Panc1 (cell line): Measurements from ENCODE around the gene HLA-DOB. TPM values are rescaled to one million over a fixed set of nuclear protein-coding genes. Genes with fewer than 3 reads are reported as not detected.

Source experiments
- ATAC-seq: fragments of 200-7000 bp; cut with Tn5 transposase; 2 replicates; pipeline ENCODE4 v1.9.1; 2020; ENCODE audit warnings: mild to moderate bottlenecking, moderate library complexity
- BruUV-seq: library from RNA; stranded (reverse); fragments of 400-500 nt; replicated peaks from 2 replicates; lab custom pipeline; 2021; lab: Mats Ljungman, UMichigan
- CTCF ChIA-PET: fragments of 300-600 bp; sonication (Branson Sonifier 250); formaldehyde crosslinking; loops from one replicate; lab custom pipeline; 2022; ENCODE audit warnings: antibody characterized with exemption; lab: Charles Lee
- POLR2A ChIA-PET: fragments of 300-600 bp; sonication (Branson Sonifier 250); formaldehyde crosslinking; loops from one replicate; lab custom pipeline; 2022; ENCODE audit warnings: antibody characterized with exemption; lab: Charles Lee
- DNase-seq: peaks from one replicate; pipeline ENCODE4 v3.0.0-alpha.2; 2010; ENCODE audit warnings: low read depth, low spot score
- H3K27ac ChIP-seq: 2 replicates; pipeline ENCODE4 v1.5.1; 2011; ENCODE audit warnings: mild to moderate bottlenecking, low read length, inconsistent platforms
- H3K27me3 ChIP-seq: fragments of 200-500 bp; sonication (Bioruptor generic); 2 replicates; pipeline ENCODE4 v1.6.0; 2014; ENCODE audit warnings: low read length, inconsistent platforms; ENCODE audit not compliant: control insufficient read depth, insufficient read depth
- H3K36me3 ChIP-seq: fragments of 200-500 bp; sonication (Bioruptor generic); 2 replicates; pipeline ENCODE4 v1.5.1; 2014; ENCODE audit warnings: inconsistent platforms, mild to moderate bottlenecking, low read length, moderate library complexity; ENCODE audit not compliant: control insufficient read depth, insufficient read depth
- H3K4me1 ChIP-seq: 2 replicates; pipeline ENCODE4 v1.5.1; 2011; ENCODE audit warnings: inconsistent platforms, mild to moderate bottlenecking, low read length, moderate library complexity; ENCODE audit not compliant: control insufficient read depth, insufficient read depth
- H3K4me3 ChIP-seq, 2 experiments: 2 replicates each; pipeline ENCODE4 v1.5.1; 2011 to 2012; ENCODE audit warnings: low read depth in 2 of 2, low read length in 2 of 2, mild to moderate bottlenecking in 2 of 2, inconsistent platforms in 1 of 2, moderate library complexity in 1 of 2
- H3K9me3 ChIP-seq: fragments of 200-500 bp; sonication (Bioruptor generic); 2 replicates; pipeline ENCODE4 v1.5.1; 2014; ENCODE audit warnings: low read depth, mild to moderate bottlenecking, inconsistent platforms, low read length, moderate library complexity; ENCODE audit not compliant: control insufficient read depth, insufficient read depth
- POLR2AphosphoS5 ChIP-seq: IDR thresholded peaks from 2 replicates; pipeline ENCODE4 v1.6.1; 2012; ENCODE audit warnings: mild to moderate bottlenecking, low read depth, low read length, moderate library complexity
- SIN3A ChIP-seq: IDR thresholded peaks from 2 replicates; pipeline ENCODE4 v1.6.1; 2012; ENCODE audit warnings: low read depth, mild to moderate bottlenecking, low read length, moderate library complexity, borderline replicate concordance; ENCODE audit not compliant: insufficient read depth
- TCF7L2 ChIP-seq: IDR thresholded peaks from 2 replicates; pipeline ENCODE4 v1.6.1; 2011; ENCODE audit warnings: mild to moderate bottlenecking, low read depth, low read length, inconsistent platforms
- in situ Hi-C: cut with HindIII; loops from 2 replicates; pipeline ENCODE4 v1.10.0; 2016; ENCODE audit warnings: low sequenced_read_pairs, low pct_unique_long_range_greater_than_20kb
- intact Hi-C: fragments of 100-400 bp; cut with micrococcal nuclease; formaldehyde crosslinking; loops from one replicate; pipeline ENCODE4 v1.10.0; 2022; ENCODE audit not compliant: unreplicated experiment
- total RNA-seq: library from RNA; stranded (reverse); gene quantifications from one replicate; pipeline ENCODE4 v1.2.1, GENCODE V29; 2021; ENCODE audit not compliant: unreplicated experiment
- TF ChIP-seq, protein P1 (sequence below), 2 experiments: IDR thresholded peaks; 2 replicates each; pipeline ENCODE4 v1.6.1; 2011 to 2012; ENCODE audit warnings: low read depth in 2 of 2, control low read depth in 1 of 2, low read length in 1 of 2, mild to moderate bottlenecking in 1 of 2, moderate library complexity in 1 of 2; ENCODE audit not compliant: insufficient read depth in 1 of 2
- TF ChIP-seq, protein P2 (sequence below): fragments of 450-650 bp; IDR thresholded peaks from 2 replicates; pipeline ENCODE4 v1.5.1; 2017; ENCODE audit warnings: mild to moderate bottlenecking

HLA-DOB gene
- total RNA-seq, 1 experiment from 2014 or later: 0.39 TPM

DNA sequence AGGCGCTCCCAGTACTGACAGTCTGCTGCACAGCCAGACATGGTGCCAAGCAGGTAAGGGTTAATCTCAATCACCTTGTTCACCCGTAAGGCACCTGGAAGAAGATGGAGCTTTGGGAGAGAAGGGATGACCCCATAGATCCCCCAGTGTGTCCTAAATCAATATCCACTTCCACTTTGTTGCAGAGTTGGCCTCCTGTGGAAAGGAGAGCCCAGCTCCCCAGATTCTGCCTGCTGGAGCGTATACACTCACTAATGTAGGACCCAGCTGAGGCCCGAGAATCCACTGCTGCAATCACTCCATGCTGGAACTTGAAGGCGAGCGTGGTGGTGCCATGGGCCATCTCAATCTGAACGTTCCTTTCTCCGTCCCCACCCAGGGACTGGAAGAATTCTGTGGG, 25.9 kb upstream of the HLA-DOB start:
- DNase-seq (no peak), ATAC-seq (no peak)
- in situ Hi-C loops: no loop called here
- Histone ChIP-seq H3K27me3 (no peaks in the 10 kb centered on the region), H3K36me3 (no peaks in the 10 kb centered on the region), H3K27ac (peak overlapping the region; percentile 96; the same call in 1 of the 2 replicates), H3K4me3 (peak overlapping the region in 1 of 2 experiments; percentile 77; a peak in 1 of 4 replicates), H3K4me1 (peaks cover 7% of the 10 kb centered on the region), H3K9me3 (no peaks in the 10 kb centered on the region)
- ChIA-PET CTCF (no interaction called here), POLR2A (no interaction called here)
- TF ChIP-seq TCF7L2: no peak
- TF ChIP-seq POLR2AphosphoS5: no peak
- no peak for TF ChIP-seq SIN3A
- TF ChIP-seq, protein P1, sequence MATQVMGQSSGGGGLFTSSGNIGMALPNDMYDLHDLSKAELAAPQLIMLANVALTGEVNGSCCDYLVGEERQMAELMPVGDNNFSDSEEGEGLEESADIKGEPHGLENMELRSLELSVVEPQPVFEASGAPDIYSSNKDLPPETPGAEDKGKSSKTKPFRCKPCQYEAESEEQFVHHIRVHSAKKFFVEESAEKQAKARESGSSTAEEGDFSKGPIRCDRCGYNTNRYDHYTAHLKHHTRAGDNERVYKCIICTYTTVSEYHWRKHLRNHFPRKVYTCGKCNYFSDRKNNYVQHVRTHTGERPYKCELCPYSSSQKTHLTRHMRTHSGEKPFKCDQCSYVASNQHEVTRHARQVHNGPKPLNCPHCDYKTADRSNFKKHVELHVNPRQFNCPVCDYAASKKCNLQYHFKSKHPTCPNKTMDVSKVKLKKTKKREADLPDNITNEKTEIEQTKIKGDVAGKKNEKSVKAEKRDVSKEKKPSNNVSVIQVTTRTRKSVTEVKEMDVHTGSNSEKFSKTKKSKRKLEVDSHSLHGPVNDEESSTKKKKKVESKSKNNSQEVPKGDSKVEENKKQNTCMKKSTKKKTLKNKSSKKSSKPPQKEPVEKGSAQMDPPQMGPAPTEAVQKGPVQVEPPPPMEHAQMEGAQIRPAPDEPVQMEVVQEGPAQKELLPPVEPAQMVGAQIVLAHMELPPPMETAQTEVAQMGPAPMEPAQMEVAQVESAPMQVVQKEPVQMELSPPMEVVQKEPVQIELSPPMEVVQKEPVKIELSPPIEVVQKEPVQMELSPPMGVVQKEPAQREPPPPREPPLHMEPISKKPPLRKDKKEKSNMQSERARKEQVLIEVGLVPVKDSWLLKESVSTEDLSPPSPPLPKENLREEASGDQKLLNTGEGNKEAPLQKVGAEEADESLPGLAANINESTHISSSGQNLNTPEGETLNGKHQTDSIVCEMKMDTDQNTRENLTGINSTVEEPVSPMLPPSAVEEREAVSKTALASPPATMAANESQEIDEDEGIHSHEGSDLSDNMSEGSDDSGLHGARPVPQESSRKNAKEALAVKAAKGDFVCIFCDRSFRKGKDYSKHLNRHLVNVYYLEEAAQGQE (IDR thresholded peaks at IDR 0.05; ENCODE audit: insufficient read depth in 1 of 2, low read depth in 2 of 2, low read length in 1 of 2): no peak
- TF ChIP-seq, protein P2, sequence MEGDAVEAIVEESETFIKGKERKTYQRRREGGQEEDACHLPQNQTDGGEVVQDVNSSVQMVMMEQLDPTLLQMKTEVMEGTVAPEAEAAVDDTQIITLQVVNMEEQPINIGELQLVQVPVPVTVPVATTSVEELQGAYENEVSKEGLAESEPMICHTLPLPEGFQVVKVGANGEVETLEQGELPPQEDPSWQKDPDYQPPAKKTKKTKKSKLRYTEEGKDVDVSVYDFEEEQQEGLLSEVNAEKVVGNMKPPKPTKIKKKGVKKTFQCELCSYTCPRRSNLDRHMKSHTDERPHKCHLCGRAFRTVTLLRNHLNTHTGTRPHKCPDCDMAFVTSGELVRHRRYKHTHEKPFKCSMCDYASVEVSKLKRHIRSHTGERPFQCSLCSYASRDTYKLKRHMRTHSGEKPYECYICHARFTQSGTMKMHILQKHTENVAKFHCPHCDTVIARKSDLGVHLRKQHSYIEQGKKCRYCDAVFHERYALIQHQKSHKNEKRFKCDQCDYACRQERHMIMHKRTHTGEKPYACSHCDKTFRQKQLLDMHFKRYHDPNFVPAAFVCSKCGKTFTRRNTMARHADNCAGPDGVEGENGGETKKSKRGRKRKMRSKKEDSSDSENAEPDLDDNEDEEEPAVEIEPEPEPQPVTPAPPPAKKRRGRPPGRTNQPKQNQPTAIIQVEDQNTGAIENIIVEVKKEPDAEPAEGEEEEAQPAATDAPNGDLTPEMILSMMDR: no peak
- intact Hi-C loops: no loop called here
- BruUV-seq: no TSS peak

GRCh38 chr6:32842021-32842650, 25.3 kb upstream of the HLA-DOB start:
- ChIA-PET POLR2A (interaction anchor here (0.5 kb wide), 1 partner anchor 48 kb away, joined by 3 read pairs; no protein-coding TSS in a partner anchor), CTCF (no interaction called here)
- DNase-seq (no peak), ATAC-seq (no peak)
- H3K9me3 ChIP-seq: no peaks in the 10 kb centered on the region
- intact Hi-C loops: no loop called here
- H3K27me3 ChIP-seq: no peaks in the 10 kb centered on the region
- H3K4me1 ChIP-seq: peaks cover 10% of the 10 kb centered on the region
- no TSS peak for BruUV-seq
- H3K36me3 ChIP-seq: no peaks in the 10 kb centered on the region
- TF ChIP-seq TCF7L2 (no peak), SIN3A (no peak), POLR2AphosphoS5 (no peak)
- TF ChIP-seq, protein P2: no peak
- TF ChIP-seq, protein P1 (IDR thresholded peaks at IDR 0.05; ENCODE audit: insufficient read depth in 1 of 2, low read depth in 2 of 2, low read length in 1 of 2): no peak
- in situ Hi-C loops: no loop called here
- H3K27ac ChIP-seq: no peak overlapping the region
- H3K4me3 ChIP-seq: no peak overlapping the region
